GM21390 (cell line): ENCODE data around the gene SYNE2.

Source experiments
- ATAC-seq: cut with Tn5 transposase; IDR thresholded peaks from one replicate; pipeline ENCODE4 v1.9.1; 2021; ENCODE audit not compliant: unreplicated experiment

The SYNE2 gene

GRCh38 chr14:63908667-63909264, 56.0 kb downstream of the SYNE2 start:
- no peak for ATAC-seq

GRCh38 chr14:63909984-63910383, 57.2 kb downstream of the SYNE2 start:
- no peak for ATAC-seq

GRCh38 chr14:63910583-63911363, 58.0 kb downstream of the SYNE2 start:
- ATAC-seq, result no peak

- no peak for ATAC-seq
These were observed 58.6 kb downstream of the SYNE2 start for GRCh38 chr14:63911404-63911803.

- no peak for ATAC-seq
These were observed 59.5 kb downstream of the SYNE2 start for GRCh38 chr14:63912286-63912685.

- ATAC-seq, result no peak
These were observed 65.6 kb downstream of the SYNE2 start for GRCh38 chr14:63918411-63918810.

- ATAC-seq, result no peak
These were observed 70.1 kb downstream of the SYNE2 start for GRCh38 chr14:63922696-63923421.

GRCh38 chr14:63923422-63923752, 70.6 kb downstream of the SYNE2 start:
- ATAC-seq, result no peak

- ATAC-seq, result no peak
These were observed 71.6 kb downstream of the SYNE2 start for GRCh38 chr14:63924375-63924774.

- no peak for ATAC-seq
These were observed 73.8 kb downstream of the SYNE2 start for GRCh38 chr14:63926641-63927040.

GRCh38 chr14:63928744-63929174, 76.0 kb downstream of the SYNE2 start:
- ATAC-seq, result no peak

- ATAC-seq, result peak; percentile 73
These were observed 80.3 kb downstream of the SYNE2 start for GRCh38 chr14:63933110-63933509.

- ATAC-seq, result no peak
These were observed 80.9 kb downstream of the SYNE2 start for GRCh38 chr14:63933711-63934110.

- peak; percentile 71 for ATAC-seq
These were observed 85.6 kb downstream of the SYNE2 start for GRCh38 chr14:63938198-63939005.

GRCh38 chr14:63939006-63939270, 86.1 kb downstream of the SYNE2 start:
- no peak for ATAC-seq

GRCh38 chr14:63940387-63940786, 87.6 kb downstream of the SYNE2 start:
- ATAC-seq, result no peak

- ATAC-seq, result no peak
These were observed 88.2 kb downstream of the SYNE2 start for GRCh38 chr14:63941023-63941422.

- ATAC-seq, result no peak
These were observed 96.9 kb downstream of the SYNE2 start for GRCh38 chr14:63949696-63950095.

GRCh38 chr14:63951021-63951420, 98.2 kb downstream of the SYNE2 start:
- ATAC-seq, result no peak

- ATAC-seq, result no peak
These were observed 98.6 kb downstream of the SYNE2 start for GRCh38 chr14:63951429-63951828.
